CD14-positive monocyte (primary cell): ENCODE data around the gene DNAJB1. TPM values are rescaled to one million over a fixed set of nuclear protein-coding genes. Genes with fewer than 3 reads are reported as not detected.

ENCODE experiments used
- DNase-seq, 3 donors: peaks; one replicate each; pipeline ENCODE4 v3.0.0-alpha.2; 2011 to 2022
- H2AFZ ChIP-seq: 2 replicates; pipeline ENCODE4 v1.6.0; 2012; ENCODE audit warnings: mild to moderate bottlenecking, low read depth, low read length, inconsistent platforms; ENCODE audit not compliant: insufficient read depth, poor library complexity, severe bottlenecking
- H3K27ac ChIP-seq, 2 donors: 1 replicate in 1 of 2; 2 replicates in 1 of 2; pipeline ENCODE4 v1.5.1; 2012 to 2013; ENCODE audit warnings: low read length in 2 of 2, control low read depth in 1 of 2, inconsistent platforms in 1 of 2, low read depth in 1 of 2, mild to moderate bottlenecking in 1 of 2
- H3K27me3 ChIP-seq, 2 donors: one replicate each; pipeline versions ENCODE4 v1.6.0 to v1.6.1; 2011 to 2013; ENCODE audit warnings: low read length in 2 of 2; ENCODE audit not compliant: control insufficient read depth in 2 of 2, insufficient read depth in 2 of 2
- H3K36me3 ChIP-seq, 2 donors: replicated peaks in 1 of 2; 1 replicate in 1 of 2; 2 replicates in 1 of 2; pipeline versions ENCODE4 v1.5.1 to v1.6.1; 2012 to 2013; ENCODE audit warnings: low read length in 2 of 2, control low read depth in 1 of 2, inconsistent platforms in 1 of 2, mild to moderate bottlenecking in 1 of 2; ENCODE audit not compliant: insufficient read depth in 2 of 2, control insufficient read depth in 1 of 2
- H3K4me1 ChIP-seq, 2 donors: 1 replicate in 1 of 2; 2 replicates in 1 of 2; pipeline versions ENCODE4 v1.5.1 to v1.6.1; 2012 to 2013; ENCODE audit warnings: low read length in 2 of 2, control low read depth in 1 of 2, inconsistent platforms in 1 of 2, mild to moderate bottlenecking in 1 of 2, moderate library complexity in 1 of 2; ENCODE audit not compliant: insufficient read depth in 2 of 2, control insufficient read depth in 1 of 2
- H3K4me2 ChIP-seq: replicated peaks from 2 replicates; pipeline ENCODE3; 2012; ENCODE audit warnings: low read length, moderate library complexity, mild to moderate bottlenecking; ENCODE audit not compliant: poor library complexity, severe bottlenecking; ENCODE audit errors: extremely low read depth
- H3K4me3 ChIP-seq, 3 experiments: fragments of 200-600 bp in 1 of 3; sonication (generic) in 1 of 3; replicated peaks in 1 of 3; 1 replicate in 2 of 3; 2 replicates in 1 of 3; pipeline ENCODE4 v1.5.1; 2011 to 2013; ENCODE audit warnings: low read length in 3 of 3, mild to moderate bottlenecking in 3 of 3, control low read depth in 2 of 3, low read depth in 2 of 3, inconsistent platforms in 1 of 3, moderate library complexity in 1 of 3
- H3K79me2 ChIP-seq: 2 replicates; pipeline ENCODE4 v1.6.0; 2012; ENCODE audit warnings: mild to moderate bottlenecking, control low read depth, inconsistent platforms, low read length, moderate library complexity; ENCODE audit not compliant: insufficient read depth
- H3K9ac ChIP-seq: 2 replicates; pipeline ENCODE4 v1.6.0; 2017; ENCODE audit warnings: low read length, mild to moderate bottlenecking; ENCODE audit not compliant: insufficient read depth, poor library complexity, severe bottlenecking
- H3K9me3 ChIP-seq, 2 donors: replicated peaks in 1 of 2; 1 replicate in 1 of 2; 2 replicates in 1 of 2; pipeline versions ENCODE4 v1.5.1 to v1.6.1; 2012 to 2013; ENCODE audit warnings: low read length in 2 of 2, control low read depth in 1 of 2; ENCODE audit not compliant: control insufficient read depth in 1 of 2, insufficient read depth in 1 of 2
- H4K20me1 ChIP-seq: 2 replicates; pipeline ENCODE4 v1.6.0; 2012; ENCODE audit warnings: mild to moderate bottlenecking, low read length, control low read depth, moderate library complexity; ENCODE audit not compliant: insufficient read depth
- H3K27ac Mint-ChIP-seq, 7 donors: one replicate each; pipeline ENCODE4 v1.8.0; 2020; ENCODE audit warnings: mild to moderate bottlenecking in 7 of 7, mixed read lengths in 7 of 7, moderate library complexity in 6 of 7, inconsistent platforms in 2 of 7
- H3K27me3 Mint-ChIP-seq, 3 donors: one replicate each; pipeline ENCODE4 v1.8.0; 2021 to 2022; ENCODE audit warnings: low read depth in 3 of 3, mild to moderate bottlenecking in 3 of 3, mixed read lengths in 3 of 3, moderate library complexity in 3 of 3, inconsistent platforms in 1 of 3
- H3K36me3 Mint-ChIP-seq, 2 donors: one replicate each; pipeline ENCODE4 v1.8.0; 2020; ENCODE audit warnings: mixed read lengths in 2 of 2, inconsistent platforms in 1 of 2, mild to moderate bottlenecking in 1 of 2
- H3K4me1 Mint-ChIP-seq: one replicate; pipeline ENCODE4 v1.8.0; 2020; ENCODE audit warnings: mild to moderate bottlenecking, mixed read lengths
- H3K4me3 Mint-ChIP-seq, 2 donors: one replicate each; pipeline ENCODE4 v1.8.0; 2020; ENCODE audit warnings: mild to moderate bottlenecking in 2 of 2, mixed read lengths in 2 of 2, moderate library complexity in 1 of 2
- H3K9me3 Mint-ChIP-seq, 7 donors: one replicate each; pipeline ENCODE4 v1.8.0; 2020 to 2022; ENCODE audit warnings: mixed read lengths in 7 of 7, mild to moderate bottlenecking in 6 of 7, moderate library complexity in 6 of 7, inconsistent platforms in 2 of 7
- CTCF ChIP-seq: fragments of 200-600 bp; IDR thresholded peaks from one replicate; pipeline ENCODE4 v1.8.0; 2022; ENCODE audit warnings: antibody characterized with exemption, mild to moderate bottlenecking
- WGBS: methylation state at CpG from one replicate; pipeline ENCODE4 v1.1.5; 2013; ENCODE audit warnings: missing lambda C conversion rate; ENCODE audit not compliant: insufficient coverage; 5-methylcytosine and 5-hydroxymethylcytosine counted together
- intact Hi-C, 2 donors: fragments of 100-400 bp; cut with micrococcal nuclease; formaldehyde crosslinking; loops; one replicate each; pipeline versions ENCODE4 v1.15.0 to v1.15.1; 2023
- polyA plus RNA-seq, 3 donors: library from polyadenylated mRNA; depleted of rRNA in 1 of 3; unstranded in 2 of 3; stranded (reverse) in 1 of 3; fragments of 300-500 nt in 2 of 3; fragments of >200 nt in 1 of 3; fragmentation: Illumina TruSeq in 2 of 3; gene quantifications; 1 replicate in 2 of 3; 2 replicates in 1 of 3; pipeline ENCODE4 v1.2.3, GENCODE V29; 2012 to 2021

Gene DNAJB1
- polyA plus RNA-seq, 3 donors: 59.3 to 107 (median 70.9) TPM

GRCh38 chr19:14556662-14557188 lies 38.5 kb upstream of the DNAJB1 start:
- Histone ChIP-seq H3K4me3 (peak overlapping the region in 1 of 3 experiments; percentile 46), H4K20me1 (peaks cover 14% of the 10 kb centered on the region), H2AFZ (peak overlapping the region; percentile 35), H3K27me3 (no peaks in the 10 kb centered on the region), H3K4me2 (peak overlapping the region; percentile 69), H3K4me1 (peaks cover 13 to 14% of the 10 kb centered on the region in 2 donors), H3K9me3 (no peaks in the 10 kb centered on the region), H3K9ac (no peak overlapping the region), H3K36me3 (no peaks in the 10 kb centered on the region), H3K79me2 (peaks cover 49% of the 10 kb centered on the region), H3K27ac (no peak overlapping the region)
- 9% methylated on average over 18 of the region's 18 CpGs for WGBS
- peak; percentile 93 for TF ChIP-seq CTCF
- Mint-ChIP-seq H3K27me3 (peaks cover 0 to 2% (median 0%) of the 10 kb centered on the region in 3 donors), H3K4me1 (peaks cover 17% of the 10 kb centered on the region), H3K4me3 (peak overlapping the region; percentile 58 to 72), H3K36me3 (peaks cover 7 to 19% of the 10 kb centered on the region in 2 donors), H3K27ac (peak overlapping the region in 1 of 7 donors; percentile 10), H3K9me3 (no peaks in the 10 kb centered on the region)
- DNase-seq: peak; percentile 70 to 80 (median 72)
- intact Hi-C loops: loop anchor here in 1 of 2 donors (10.0 kb wide), 1 partner anchor 338 kb away; no protein-coding TSS in a partner anchor

GRCh38 chr19:14555918-14556661 lies 37.9 kb upstream of the DNAJB1 start:
- Histone ChIP-seq H3K27me3 (no peaks in the 10 kb centered on the region), H3K9ac (no peak overlapping the region), H3K4me1 (peaks cover 19 to 21% of the 10 kb centered on the region in 2 donors), H3K4me3 (peak overlapping the region in 1 of 3 experiments; percentile 46), H3K36me3 (no peaks in the 10 kb centered on the region), H3K4me2 (peak overlapping the region; percentile 69), H3K9me3 (no peaks in the 10 kb centered on the region), H3K79me2 (peaks cover 47% of the 10 kb centered on the region), H3K27ac (no peak overlapping the region), H4K20me1 (peaks cover 14% of the 10 kb centered on the region), H2AFZ (peak overlapping the region; percentile 35)
- Mint-ChIP-seq H3K4me1 (peaks cover 23% of the 10 kb centered on the region), H3K27ac (peak overlapping the region in 2 of 7 donors; percentile 10 to 72), H3K36me3 (peaks cover 7 to 19% of the 10 kb centered on the region in 2 donors), H3K27me3 (peaks cover 0 to 2% (median 0%) of the 10 kb centered on the region in 3 donors), H3K9me3 (no peaks in the 10 kb centered on the region), H3K4me3 (peak overlapping the region in 1 of 2 donors; percentile 72)
- no peak for TF ChIP-seq CTCF
- 92% methylated on average over 8 of the region's 12 CpGs for WGBS
- no peak for DNase-seq
- intact Hi-C loops: loop anchor here in 1 of 2 donors (10.0 kb wide), 1 partner anchor 339 kb away; no protein-coding TSS in a partner anchor
